Measurements from ENCODE around the gene DYNC2H1.

- TF ChIP-seq CTCF (IDR thresholded peaks at IDR 0.05) (no peak), POLR2A (IDR thresholded peaks at IDR 0.05) (no peak)
Measured at GRCh38 chr11:103279821-103280220, 170.6 kb downstream of the DYNC2H1 start.

Measured in Peyer's patch (tissue), 4 donors.